ENCODE data around the gene P4HA1.

The P4HA1 gene

GRCh38 chr10:73073627-73074026 is 23.0 kb downstream of the P4HA1 start:
- CTCF ChIA-PET = no interaction called here
- no peak for DNase-seq (ENCODE audit: extremely low spot score)
- no peak for TF ChIP-seq CTCF (IDR thresholded peaks at IDR 0.05; ENCODE audit: control extremely low read depth, extremely low read depth, low read depth, missing control alignments)
- POLR2A ChIA-PET = no interaction called here

- CTCF ChIA-PET = no interaction called here
- TF ChIP-seq CTCF (IDR thresholded peaks at IDR 0.05; ENCODE audit: control extremely low read depth, extremely low read depth, low read depth, missing control alignments) = no peak
- POLR2A ChIA-PET = interaction anchor here (2.9 kb wide), 1 partner anchor 31 kb away, joined by 11 read pairs; the partner anchor contains the start of gene P4HA1
- DNase-seq (ENCODE audit: extremely low spot score) = no peak
Observed at GRCh38 chr10:73065441-73065840, 31.2 kb downstream of the P4HA1 start.

- ChIA-PET POLR2A (interaction anchor here (1.6 kb wide), 1 partner anchor 35 kb away, joined by 5 read pairs; the partner anchor contains the start of gene P4HA1), CTCF (interaction anchor here (0.6 to 3.7 kb wide), 20 partner anchors 8 to 697 kb away, joined by 3 to 15 read pairs (median 4); partner anchors contain the start of gene P4HA1)
- no peak for DNase-seq (ENCODE audit: extremely low spot score)
- no peak for TF ChIP-seq CTCF (IDR thresholded peaks at IDR 0.05; ENCODE audit: control extremely low read depth, extremely low read depth, low read depth, missing control alignments)
Observed at GRCh38 chr10:73061743-73062142, 34.9 kb downstream of the P4HA1 start.

- POLR2A ChIA-PET = interaction anchor here (1.6 kb wide), 1 partner anchor 36 kb away, joined by 5 read pairs; the partner anchor contains the start of gene P4HA1
- TF ChIP-seq CTCF (IDR thresholded peaks at IDR 0.05; ENCODE audit: control extremely low read depth, extremely low read depth, low read depth, missing control alignments) = peak; percentile 20
- DNase-seq (ENCODE audit: extremely low spot score) = peak; percentile 22
Observed at GRCh38 chr10:73060738-73061635, 35.7 kb downstream of the P4HA1 start.

GRCh38 chr10:73060173-73060572 is 36.5 kb downstream of the P4HA1 start:
- POLR2A ChIA-PET = no interaction called here
- CTCF ChIA-PET = interaction anchor here (2.3 kb wide), 1 partner anchor 696 kb away, joined by 13 read pairs; no protein-coding TSS in a partner anchor
- no peak for DNase-seq (ENCODE audit: extremely low spot score)
- no peak for TF ChIP-seq CTCF (IDR thresholded peaks at IDR 0.05; ENCODE audit: control extremely low read depth, extremely low read depth, low read depth, missing control alignments)

More at GRCh38 chr10:73060738-73061635, 35.7 kb downstream of the P4HA1 start:
- CTCF ChIA-PET = interaction anchor here (0.6 to 3.7 kb wide), 19 partner anchors 8 to 696 kb away, joined by 3 to 15 read pairs (median 4); partner anchors contain the start of gene P4HA1

- POLR2A ChIA-PET = no interaction called here
- CTCF ChIA-PET = interaction anchor here (0.9 kb wide), 1 partner anchor 11 kb away, joined by 3 read pairs; no protein-coding TSS in a partner anchor
- no peak for DNase-seq (ENCODE audit: extremely low spot score)
- TF ChIP-seq CTCF (IDR thresholded peaks at IDR 0.05; ENCODE audit: control extremely low read depth, extremely low read depth, low read depth, missing control alignments) = no peak
Observed at GRCh38 chr10:73058057-73058591, 38.5 kb downstream of the P4HA1 start.
